Keratinocyte (primary cell): ENCODE measurements around the gene IRAK3. TPM values are rescaled to one million over a fixed set of nuclear protein-coding genes. Genes with fewer than 3 reads are reported as not detected.
"Not testable (repeated sequence)": the region's sequence is repeated elsewhere in the genome, so short reads cannot be mapped to it uniquely, and the experiment has no call there.

Experiments
- DNase-seq: peaks from one replicate; pipeline ENCODE4 v3.0.0-alpha.2; 2011; ENCODE audit warnings: low read depth, missing footprints, low spot score
- FAIRE-seq: peaks from 2 replicates; lab custom pipeline; 2011; peaks lifted over from hg19 to GRCh38; lab: Jason Lieb, UNC
- H2AFZ ChIP-seq: 2 replicates; pipeline ENCODE4 v1.6.0; 2012; ENCODE audit warnings: low read length, control low read depth, inconsistent platforms; ENCODE audit not compliant: control insufficient read depth
- H3K27ac ChIP-seq: 2 replicates; pipeline ENCODE4 v1.5.1; 2011; ENCODE audit warnings: low read length; ENCODE audit not compliant: control insufficient read depth, insufficient read depth
- H3K27me3 ChIP-seq: 3 replicates; pipeline ENCODE4 v1.6.0; 2011; ENCODE audit warnings: low read length; ENCODE audit not compliant: control insufficient read depth, insufficient read depth; ENCODE audit errors: extremely low read depth
- H3K36me3 ChIP-seq, 2 experiments: 2 replicates in 1 of 2; 3 replicates in 1 of 2; pipeline ENCODE4 v1.5.1; 2011; ENCODE audit warnings: low read length in 2 of 2, mild to moderate bottlenecking in 1 of 2; ENCODE audit not compliant: control insufficient read depth in 2 of 2, insufficient read depth in 2 of 2; ENCODE audit errors: extremely low read depth in 1 of 2
- H3K4me1 ChIP-seq: 3 replicates; pipeline ENCODE4 v1.5.1; 2011; ENCODE audit warnings: low read length; ENCODE audit not compliant: control insufficient read depth, insufficient read depth; ENCODE audit errors: extremely low read depth
- H3K4me2 ChIP-seq: 3 replicates; pipeline ENCODE4 v1.6.0; 2011; ENCODE audit warnings: low read depth, low read length; ENCODE audit not compliant: control insufficient read depth, insufficient read depth; ENCODE audit errors: extremely low read depth
- H3K4me3 ChIP-seq, 3 experiments: fragments of 200-600 bp in 1 of 3; sonication (generic) in 1 of 3; 2 replicates in 2 of 3; 3 replicates in 1 of 3; pipeline ENCODE4 v1.5.1; 2011 to 2016; ENCODE audit warnings: low read length in 3 of 3, mild to moderate bottlenecking in 3 of 3, control low read depth in 2 of 3, inconsistent platforms in 1 of 3, low read depth in 1 of 3, mixed read lengths in 1 of 3, mixed run types in 1 of 3, moderate library complexity in 1 of 3; ENCODE audit not compliant: control insufficient read depth in 2 of 3, insufficient read depth in 2 of 3; ENCODE audit errors: extremely low read depth in 1 of 3
- H3K79me2 ChIP-seq: 2 replicates; pipeline ENCODE4 v1.6.0; 2012; ENCODE audit warnings: low read length; ENCODE audit not compliant: control insufficient read depth, insufficient read depth
- H3K9ac ChIP-seq: 3 replicates; pipeline ENCODE4 v1.6.0; 2011; ENCODE audit warnings: low read length; ENCODE audit not compliant: control insufficient read depth, insufficient read depth; ENCODE audit errors: extremely low read depth
- H3K9me1 ChIP-seq: 3 replicates; pipeline ENCODE4 v1.6.0; 2011; ENCODE audit warnings: low read length; ENCODE audit not compliant: control insufficient read depth, insufficient read depth; ENCODE audit errors: extremely low read depth
- H3K9me3 ChIP-seq: 2 replicates; pipeline ENCODE4 v1.5.1; 2012; ENCODE audit warnings: low read depth, low read length; ENCODE audit not compliant: control insufficient read depth
- H4K20me1 ChIP-seq: 3 replicates; pipeline ENCODE4 v1.6.0; 2011; ENCODE audit warnings: low read length; ENCODE audit not compliant: control insufficient read depth, insufficient read depth; ENCODE audit errors: extremely low read depth
- CTCF ChIP-seq, 3 experiments: IDR thresholded peaks in 1 of 3; conservative IDR thresholded peaks in 1 of 3; optimal IDR thresholded peaks in 1 of 3; 2 replicates in 2 of 3; 3 replicates in 1 of 3; pipeline versions ENCODE3 to v1.5.1; 2011; ENCODE audit warnings: low read length in 3 of 3, mild to moderate bottlenecking in 3 of 3, moderate library complexity in 2 of 3, control low read depth in 1 of 3, inconsistent platforms in 1 of 3; ENCODE audit not compliant: insufficient read depth in 2 of 3; ENCODE audit errors: extremely low read depth in 1 of 3
- EZH2 ChIP-seq: IDR thresholded peaks from one replicate; pipeline ENCODE4 v1.6.1; 2012; ENCODE audit warnings: inconsistent platforms, mild to moderate bottlenecking, low read length, moderate library complexity
- dilution Hi-C: fragments of 300-500 bp; cut with MboI; formaldehyde crosslinking; loops from one replicate; pipeline ENCODE4 v1.7.0; 2020; ENCODE audit warnings: low sequenced_read_pairs; ENCODE audit not compliant: extremely low pct_ligation_motif_present
- polyA plus RNA-seq, 5 experiments: library from polyadenylated mRNA; depleted of rRNA in 3 of 5; stranded (reverse) in 3 of 5; stranded (forward) in 1 of 5; unstranded in 1 of 5; fragments of >200 nt; gene quantifications; 1 replicate in 1 of 5; 2 replicates in 3 of 5; 3 replicates in 1 of 5; pipeline versions ENCODE4 v1.2.1 to v1.2.3, GENCODE V29; 2011 to 2012; ENCODE audit warnings: missing spikeins in 2 of 5, low read depth in 1 of 5, low replicate concordance in 1 of 5

Gene IRAK3
- polyA plus RNA-seq, 1 donor (not counting 4 experiments of a cell fraction or from before 2014, with no cell fraction given), result 0.07 TPM

GRCh38 chr12:66234773-66235625 is 46.0 kb downstream of the IRAK3 start:
- H3K27ac ChIP-seq, H3K9me1 ChIP-seq, H3K9me3 ChIP-seq, H3K9ac ChIP-seq, dilution Hi-C loops, H3K4me1 ChIP-seq, DNase-seq, H3K36me3 ChIP-seq, H3K79me2 ChIP-seq, H2AFZ ChIP-seq, H4K20me1 ChIP-seq: not testable (repeated sequence)
- peak overlapping the region; percentile 80 for H3K4me2 ChIP-seq
- peaks cover 16% of the 10 kb centered on the region for H3K27me3 ChIP-seq
- peak; percentile 71 for FAIRE-seq
- TF ChIP-seq EZH2, result peak; percentile 56
- H3K4me3 ChIP-seq, result peak overlapping the region; percentile 21 to 58 (median 52)

- no peak for FAIRE-seq
- Histone ChIP-seq H3K36me3 (no peaks in the 10 kb centered on the region), H3K4me2 (peak overlapping the region; percentile 80), H3K9ac (no peak overlapping the region), H3K27ac (no peak overlapping the region), H3K4me3 (peak overlapping the region; percentile 21 to 58 (median 52)), H2AFZ (no peak overlapping the region), H3K27me3 (peaks cover 16% of the 10 kb centered on the region), H3K9me1 (no peaks in the 10 kb centered on the region), H3K9me3 (no peaks in the 10 kb centered on the region), H3K4me1 (no peaks in the 10 kb centered on the region), H4K20me1 (no peaks in the 10 kb centered on the region), H3K79me2 (no peaks in the 10 kb centered on the region)
- dilution Hi-C loops, result no loop called here
- DNase-seq, result no peak
- TF ChIP-seq EZH2 (peak; percentile 16), CTCF (optimal IDR thresholded peaks at IDR 0.05 in 1 of 3, IDR thresholded peaks at IDR 0.05 in 1 of 3, conservative IDR thresholded peaks at IDR 0.05 in 1 of 3; ENCODE audit: extremely low read depth in 1 of 3, insufficient read depth in 2 of 3, low read length in 3 of 3) (no peak)
Measured at GRCh38 chr12:66235626-66236281, 46.7 kb downstream of the IRAK3 start.

GRCh38 chr12:66236282-66236675 is 47.3 kb downstream of the IRAK3 start:
- H3K9me1 ChIP-seq, H4K20me1 ChIP-seq, DNase-seq, H3K9ac ChIP-seq, H3K27ac ChIP-seq, H2AFZ ChIP-seq, H3K9me3 ChIP-seq, H3K4me1 ChIP-seq, H3K4me3 ChIP-seq, H3K36me3 ChIP-seq, dilution Hi-C loops, H3K79me2 ChIP-seq, FAIRE-seq: not testable (repeated sequence)
- peaks cover 16% of the 10 kb centered on the region for H3K27me3 ChIP-seq
- H3K4me2 ChIP-seq, result peak overlapping the region; percentile 80
